GM19455 (cell line): ENCODE results near the gene CDC42EP3.

Experiments
- ATAC-seq: cut with Tn5 transposase; IDR thresholded peaks from one replicate; pipeline ENCODE4 v1.9.1; 2021; ENCODE audit not compliant: unreplicated experiment

The CDC42EP3 gene

DNA sequence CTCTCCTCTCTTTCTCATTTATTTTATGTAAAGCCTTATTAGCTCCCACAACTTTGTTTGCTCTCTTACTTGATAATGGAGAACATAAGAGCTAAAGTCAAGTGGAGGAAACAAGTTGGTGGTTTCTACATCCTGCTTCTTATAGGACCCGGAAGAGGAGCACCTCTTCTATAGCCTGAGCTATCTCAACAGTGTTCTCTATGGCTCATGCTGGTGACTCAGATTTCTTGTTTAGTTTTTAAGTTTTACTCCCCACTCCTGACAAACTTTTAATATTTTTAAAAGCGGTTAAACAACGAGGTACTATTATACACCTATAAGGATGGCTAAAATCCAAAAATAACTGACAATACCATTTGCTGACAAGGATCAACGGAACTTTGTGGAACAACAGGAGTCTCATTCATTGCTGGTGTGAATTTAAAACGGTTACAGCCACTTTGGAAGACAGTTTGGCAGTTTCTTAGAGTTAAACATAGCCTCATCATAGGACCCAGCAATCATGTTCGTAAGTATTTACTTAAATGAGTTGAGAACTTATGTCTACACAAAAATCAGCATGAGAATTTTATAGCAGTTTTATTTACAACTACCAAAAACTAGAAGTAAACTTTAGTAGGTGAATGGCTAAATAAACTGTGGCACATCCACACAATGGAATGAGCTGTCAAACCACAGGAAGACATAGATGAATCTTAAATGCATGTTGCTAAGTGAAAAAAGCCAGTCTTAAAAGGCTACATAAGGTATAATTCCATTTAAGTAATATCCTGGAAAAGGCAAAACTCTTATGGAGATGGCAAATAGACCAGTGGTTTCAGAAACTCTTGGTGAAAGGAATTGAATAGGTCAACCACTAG is 12.7 kb upstream of the CDC42EP3 start:
- ATAC-seq, result no peak

DNA sequence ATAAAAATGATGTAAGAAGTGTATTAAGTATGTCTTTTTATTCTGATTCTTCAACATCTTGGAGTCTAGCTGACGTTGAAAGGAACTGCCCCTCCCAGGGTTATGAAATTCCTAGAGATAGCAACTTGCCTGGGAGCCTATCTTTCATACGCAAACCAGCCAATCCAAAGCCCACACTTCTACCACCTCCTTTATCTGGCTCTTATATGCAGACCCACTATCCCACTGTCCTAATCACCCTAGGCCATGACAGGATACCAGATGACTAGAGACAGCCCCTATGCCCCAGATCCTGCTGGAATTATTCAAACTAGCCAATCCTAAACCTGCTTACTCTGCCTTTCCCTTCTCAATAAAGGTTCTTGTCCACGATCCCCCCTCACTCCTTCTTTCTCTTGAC is 11.8 kb upstream of the CDC42EP3 start:
- no peak for ATAC-seq

DNA sequence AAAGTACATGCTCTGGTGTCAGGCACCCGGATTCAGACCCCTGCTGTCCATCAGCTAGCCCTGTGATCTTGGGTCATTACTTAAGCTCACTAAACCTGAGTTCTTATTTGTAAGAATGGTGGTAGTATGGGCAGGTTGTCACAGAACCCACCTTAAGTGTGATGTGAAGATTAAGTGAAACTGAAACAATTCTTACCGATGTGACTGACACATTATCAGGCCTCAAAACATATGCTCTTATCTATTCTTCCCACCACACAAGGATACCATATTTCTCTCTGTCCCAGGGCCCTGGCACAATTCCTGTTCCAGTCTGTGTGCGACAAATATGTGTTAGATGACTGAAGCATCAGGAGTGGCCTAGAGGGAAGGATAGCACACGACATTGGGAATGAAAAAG is 11.0 kb upstream of the CDC42EP3 start:
- ATAC-seq, result no peak

DNA sequence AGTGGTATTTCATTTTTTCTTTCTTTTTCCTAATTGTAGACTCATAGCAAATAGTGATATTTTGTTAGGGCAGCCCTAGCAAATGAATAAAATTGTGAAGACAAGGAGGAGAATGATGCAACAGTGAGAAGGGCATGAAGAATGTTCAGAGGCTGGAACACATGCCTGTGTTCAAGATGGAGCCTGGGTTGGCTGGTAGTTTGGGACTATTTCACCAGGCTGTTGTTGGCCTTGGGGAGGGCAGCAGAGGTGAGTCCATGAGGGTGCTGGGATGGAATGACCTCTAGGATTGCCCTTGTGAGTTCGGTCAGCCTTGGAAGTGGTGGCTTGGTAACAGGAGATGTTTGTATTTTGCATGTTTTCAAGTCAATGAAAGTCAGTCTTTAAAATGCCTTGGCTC is 10.1 kb upstream of the CDC42EP3 start:
- ATAC-seq, result no peak

DNA sequence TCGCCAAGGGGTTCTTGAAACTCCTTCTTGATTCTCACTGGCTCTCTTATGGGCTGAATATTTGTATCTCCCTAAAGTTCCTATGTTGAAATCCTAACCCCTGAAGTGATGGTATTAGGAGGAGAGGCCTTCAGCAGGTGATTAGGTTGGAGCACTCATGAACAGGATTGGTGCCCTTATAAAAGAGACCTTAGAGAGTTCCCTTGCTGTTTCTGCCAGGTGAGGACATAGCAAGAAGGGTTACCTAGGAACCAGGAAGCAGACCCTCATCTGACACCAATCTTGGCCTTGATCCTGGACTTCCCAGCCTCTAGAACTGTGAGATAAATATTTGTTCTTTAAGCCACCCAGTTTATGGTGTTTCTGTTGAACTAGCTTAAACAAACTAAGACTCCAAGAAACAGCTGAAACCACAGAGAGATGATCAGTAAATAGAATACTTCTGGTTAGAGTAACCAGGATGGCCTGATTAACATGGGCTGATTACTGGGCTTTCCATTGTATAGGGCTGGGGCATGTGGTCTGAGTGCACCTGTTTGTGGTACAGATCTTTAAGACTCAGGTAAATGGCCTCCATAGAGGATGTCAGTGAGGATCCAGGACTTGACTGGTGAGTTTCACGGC is 7.7 kb upstream of the CDC42EP3 start:
- no peak for ATAC-seq

DNA sequence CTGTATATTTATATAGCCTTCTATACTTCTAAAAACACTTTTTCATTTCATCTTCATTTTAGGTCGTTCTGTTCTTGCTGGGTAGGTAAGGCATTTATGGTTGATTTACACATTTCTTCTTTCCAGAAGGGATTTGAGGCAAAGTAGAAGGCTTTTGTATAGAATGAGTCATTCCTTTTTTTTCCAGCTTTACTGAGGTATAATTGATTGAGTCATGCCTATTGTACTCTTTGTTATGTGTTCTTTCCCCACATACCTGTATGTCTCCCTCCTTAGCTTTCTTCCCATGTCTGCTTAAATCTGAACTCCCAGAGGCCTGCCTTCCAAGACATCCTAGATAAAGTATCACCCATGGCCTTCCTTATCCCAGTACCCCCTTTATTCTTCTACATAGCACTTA is 4.8 kb upstream of the CDC42EP3 start:
- ATAC-seq, result no peak

DNA sequence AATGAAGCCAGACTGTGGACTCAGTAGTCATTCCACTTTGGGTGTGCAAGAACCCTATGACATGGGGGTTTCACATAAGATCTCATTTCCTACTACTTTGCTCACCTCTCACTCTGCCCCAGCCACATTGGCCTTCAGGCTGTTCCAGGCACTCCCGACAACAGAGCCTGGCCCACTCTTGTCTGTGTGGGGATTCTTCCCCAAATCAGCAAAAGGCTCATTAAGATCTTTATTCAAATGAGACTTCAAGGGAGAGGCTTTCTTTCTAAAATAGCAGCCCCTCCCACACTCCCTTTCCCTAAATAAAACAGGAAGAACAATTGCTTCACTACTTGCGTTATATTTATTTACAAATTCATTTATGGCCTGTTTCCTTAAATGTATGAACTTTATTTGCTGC is 3.5 kb upstream of the CDC42EP3 start:
- ATAC-seq, result no peak

DNA sequence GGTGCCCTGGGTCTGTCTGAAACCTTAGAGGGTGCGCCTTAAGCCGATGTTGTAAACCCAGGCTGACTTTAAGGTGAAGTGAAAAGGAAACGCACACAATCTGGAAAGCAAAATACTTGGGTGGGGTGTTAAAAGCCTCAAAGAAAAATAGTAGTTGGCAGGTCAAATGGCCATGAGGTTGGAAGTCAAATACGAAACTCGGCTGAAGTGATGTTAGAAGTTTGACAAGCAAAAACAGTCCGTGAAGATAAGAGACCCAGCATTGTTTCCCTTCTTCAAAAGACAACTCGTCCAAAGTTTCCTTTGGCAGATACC is 1.4 kb upstream of the CDC42EP3 start:
- no peak for ATAC-seq

DNA sequence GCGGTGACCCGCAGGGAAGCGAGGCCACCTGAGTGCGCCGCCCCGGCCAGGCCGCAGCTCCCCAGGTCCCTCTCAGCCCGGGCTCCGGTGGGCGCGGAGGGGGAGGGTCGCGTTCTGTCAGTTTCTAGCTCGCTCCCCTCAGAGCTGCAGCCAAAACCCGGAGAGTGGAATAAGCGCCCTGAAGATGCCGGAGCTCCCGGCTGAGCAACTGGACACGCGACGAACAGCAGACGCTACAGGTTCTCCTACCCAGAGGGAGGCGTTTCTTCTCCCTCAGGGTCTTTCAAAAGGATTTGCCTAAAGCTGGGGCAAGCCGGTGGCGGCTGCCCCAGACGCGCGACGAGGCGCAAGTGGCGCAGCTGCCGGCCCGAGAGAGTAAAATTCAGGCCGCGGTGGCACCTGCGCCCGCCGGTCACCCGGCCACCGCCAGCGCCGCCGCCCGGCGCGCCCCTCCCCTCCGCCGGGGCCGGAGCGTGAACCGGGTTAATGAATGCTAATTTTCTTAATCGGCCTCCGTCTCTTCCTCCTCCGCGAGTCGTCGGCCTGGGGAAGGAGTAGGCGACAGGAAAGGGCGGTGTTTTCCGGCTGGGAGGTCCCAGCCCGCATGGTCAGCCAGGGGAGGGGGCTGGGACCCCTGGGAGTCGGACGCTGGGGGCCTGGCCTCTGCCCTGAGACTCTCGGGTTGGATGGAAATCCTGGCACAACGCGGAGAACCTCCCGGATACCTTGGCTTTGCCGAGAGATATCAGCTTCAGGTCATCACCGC is 845 bp upstream of the CDC42EP3 start:
- ATAC-seq, result peak; percentile 48

DNA sequence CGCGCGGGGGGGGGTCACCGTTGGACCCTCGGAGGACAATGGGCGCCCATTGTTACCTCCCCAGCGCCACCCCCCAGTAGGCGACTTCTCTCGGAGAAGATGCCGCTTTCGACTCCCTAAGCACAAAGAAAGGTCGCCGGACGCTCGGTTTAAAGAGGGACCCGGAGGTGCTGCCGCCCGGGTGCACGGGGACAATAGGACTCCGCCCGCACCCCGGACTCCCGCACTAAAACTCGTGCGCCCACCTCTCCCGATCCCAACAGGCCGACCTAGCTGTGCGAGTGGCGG is 318 bp upstream of the CDC42EP3 start:
- peak; percentile 26 for ATAC-seq

DNA sequence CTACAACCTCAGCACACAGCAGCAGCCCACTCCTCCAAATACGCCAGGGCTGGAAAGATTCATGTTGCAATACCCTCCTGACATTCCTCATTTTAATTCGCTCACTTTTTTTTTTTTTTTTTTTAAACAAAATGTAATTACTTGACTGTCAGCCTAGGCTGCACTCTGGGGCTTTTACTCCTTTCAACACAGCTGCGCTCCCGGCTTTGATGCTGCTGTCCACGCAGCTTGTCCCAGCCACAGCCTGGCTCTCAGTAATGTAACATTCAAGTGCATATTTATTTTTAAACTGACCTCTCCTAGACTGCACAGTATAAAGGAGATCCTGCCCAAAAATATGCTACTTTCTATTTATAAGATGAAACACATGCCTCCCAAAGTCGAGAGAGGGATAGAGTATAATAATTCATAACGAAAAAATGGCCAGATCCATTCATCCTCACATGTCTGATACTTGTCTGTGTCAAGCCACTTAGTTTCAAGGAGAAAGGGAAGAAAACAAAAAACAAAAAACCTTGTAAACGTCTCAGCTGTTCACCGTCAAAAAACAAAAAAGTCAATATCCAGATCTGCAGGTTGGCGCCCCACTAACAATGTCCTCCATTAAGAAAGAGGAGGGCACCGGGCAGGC is 949 bp downstream of the CDC42EP3 start:
- no peak for ATAC-seq

DNA sequence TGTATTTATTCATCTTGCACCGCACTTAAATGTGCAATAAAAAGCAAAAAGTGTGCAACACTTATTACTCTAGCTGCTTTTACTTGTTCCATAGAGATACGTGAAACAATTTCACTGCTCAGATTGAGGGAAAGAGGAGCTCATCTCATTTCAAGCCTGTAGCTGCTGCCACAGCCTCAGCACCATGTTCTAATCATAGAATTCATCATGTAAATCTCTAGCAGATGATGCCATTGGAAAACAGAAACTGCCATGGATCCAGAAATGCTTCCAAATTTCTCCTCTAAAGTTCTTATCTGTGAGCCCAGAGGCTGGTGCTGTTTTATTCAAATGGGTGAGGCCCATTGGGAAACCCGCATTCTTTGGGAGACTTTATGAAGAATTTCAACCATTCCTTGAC is 2.0 kb downstream of the CDC42EP3 start:
- ATAC-seq, result no peak

DNA sequence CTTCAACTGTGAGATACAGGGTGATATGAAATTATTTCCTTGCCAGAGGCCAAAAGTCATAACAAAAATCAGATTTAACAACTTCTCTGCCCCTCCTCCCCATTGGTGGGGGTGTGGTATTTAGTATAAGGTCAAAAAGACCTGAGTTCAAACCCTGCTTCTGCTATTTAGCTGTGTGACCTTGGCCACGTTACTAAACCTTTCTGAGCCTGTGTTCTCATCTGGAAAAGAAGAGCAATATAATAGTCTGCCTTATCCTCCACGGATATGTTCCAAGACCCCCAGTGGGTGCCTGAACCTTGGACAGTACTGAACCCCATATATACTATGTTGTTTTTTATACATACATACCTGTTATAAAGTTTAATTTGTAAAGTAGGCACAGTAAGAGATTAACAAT is 3.7 kb downstream of the CDC42EP3 start:
- ATAC-seq, result no peak

DNA sequence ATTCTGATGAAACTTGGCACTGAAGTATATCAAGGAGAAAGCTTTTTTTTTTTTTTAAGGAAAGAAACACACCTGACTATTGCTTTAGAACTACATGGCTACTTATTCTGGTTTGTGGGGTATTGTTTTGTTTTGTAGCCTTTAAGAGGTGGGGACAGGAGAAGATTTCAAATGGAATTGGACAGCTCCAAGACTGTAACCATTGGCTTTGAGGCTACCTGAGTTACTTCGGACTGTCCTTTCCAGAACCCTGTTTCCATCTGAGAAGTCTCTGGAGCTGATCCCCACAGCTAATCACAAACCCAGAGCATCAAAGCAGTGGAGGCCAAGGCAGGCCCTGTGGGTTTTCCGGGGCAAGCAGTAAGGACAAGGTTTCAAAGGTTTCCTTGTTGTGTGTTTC is 4.7 kb downstream of the CDC42EP3 start:
- ATAC-seq, result no peak

DNA sequence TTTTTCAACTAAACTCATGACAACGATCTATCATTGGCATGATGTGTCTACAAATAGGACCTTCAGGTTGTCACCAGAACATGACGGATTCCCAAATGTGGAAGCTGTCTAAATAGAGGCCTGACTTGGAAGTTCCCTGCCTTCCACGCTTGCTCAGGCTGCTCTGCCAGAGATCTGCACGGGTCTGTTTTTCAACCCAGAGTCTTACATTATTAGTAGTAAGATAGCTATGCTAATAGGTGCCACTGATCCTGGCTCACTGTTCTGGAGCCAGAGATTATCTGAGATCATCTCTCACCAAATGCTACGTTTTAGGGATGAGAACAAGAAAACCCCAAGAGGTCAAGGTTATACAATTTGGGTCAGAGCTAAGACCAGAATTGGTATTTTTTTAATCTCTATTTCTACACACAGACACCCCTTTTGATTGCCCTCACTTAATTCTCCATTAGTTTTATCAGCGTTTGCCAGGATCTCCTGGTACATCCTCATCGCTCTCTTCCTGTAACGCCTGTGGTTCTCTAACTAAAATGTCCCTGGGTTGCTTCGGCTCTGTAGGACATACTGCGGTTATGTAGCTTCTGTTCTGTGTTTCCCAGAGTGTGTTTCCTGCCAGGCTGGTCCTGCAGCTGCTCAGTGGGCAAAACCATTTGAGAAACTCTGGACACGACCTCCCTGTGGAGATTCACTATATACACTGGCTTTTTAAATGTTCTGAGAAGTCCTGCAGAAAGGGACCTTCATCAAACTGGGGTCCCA is 5.7 kb downstream of the CDC42EP3 start:
- ATAC-seq, result no peak

DNA sequence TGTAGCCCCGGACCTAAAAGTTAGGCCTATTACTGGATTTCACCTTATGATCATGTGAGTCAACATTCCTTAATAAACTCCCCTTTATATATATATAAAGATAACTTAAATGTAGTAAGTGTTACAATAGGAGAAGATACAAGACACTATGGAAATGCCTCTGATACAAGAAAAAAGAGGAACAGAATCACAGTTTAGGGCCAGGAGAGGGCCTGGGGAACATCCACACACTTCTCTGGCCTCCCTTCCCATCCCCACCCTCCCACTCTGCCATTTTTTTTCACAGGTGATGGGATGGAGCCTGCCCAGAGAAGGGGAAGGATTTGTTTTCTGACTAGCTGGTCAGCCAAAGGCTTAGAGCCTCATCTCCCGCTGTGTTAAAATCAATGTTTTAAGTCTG is 6.4 kb downstream of the CDC42EP3 start:
- ATAC-seq, result no peak

DNA sequence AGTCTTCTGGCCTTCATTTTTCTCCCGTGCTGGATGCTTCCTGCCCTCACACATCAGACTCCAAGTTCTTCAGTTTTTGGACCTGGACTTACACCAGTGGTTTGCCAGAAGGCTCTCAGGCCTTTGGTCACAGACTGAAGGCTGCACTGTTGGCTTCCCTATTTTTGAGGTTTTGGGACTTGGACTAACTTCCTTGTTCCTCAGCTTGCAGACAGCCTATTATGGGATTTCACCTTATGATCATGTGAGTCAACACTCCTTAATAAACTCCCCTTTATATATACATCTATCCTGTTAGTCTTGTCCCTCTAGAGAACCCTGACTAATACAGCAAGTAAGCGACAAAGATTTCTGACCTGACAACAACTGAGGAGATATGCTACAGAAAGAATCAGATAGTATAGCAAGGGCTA is 7.2 kb downstream of the CDC42EP3 start:
- no peak for ATAC-seq

DNA sequence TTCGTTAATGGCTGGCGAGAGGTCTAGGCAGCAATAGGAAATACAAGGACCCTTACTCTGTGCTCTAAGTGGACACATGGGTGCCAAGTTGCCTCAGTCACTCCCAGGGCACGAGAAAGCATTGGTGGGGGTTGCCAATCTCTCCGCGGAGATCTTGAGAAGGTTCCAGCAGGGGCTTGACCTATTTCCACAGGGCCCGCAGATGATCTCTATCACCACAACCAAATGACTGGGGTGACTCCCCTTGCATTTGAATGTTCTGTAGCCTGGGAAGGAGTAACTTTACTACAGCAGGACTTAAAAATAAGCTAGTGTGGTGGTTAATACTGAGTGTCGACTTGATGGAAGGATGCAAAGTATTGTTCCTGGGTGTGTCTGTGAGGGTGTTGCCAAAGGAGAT is 8.1 kb downstream of the CDC42EP3 start:
- ATAC-seq, result no peak

DNA sequence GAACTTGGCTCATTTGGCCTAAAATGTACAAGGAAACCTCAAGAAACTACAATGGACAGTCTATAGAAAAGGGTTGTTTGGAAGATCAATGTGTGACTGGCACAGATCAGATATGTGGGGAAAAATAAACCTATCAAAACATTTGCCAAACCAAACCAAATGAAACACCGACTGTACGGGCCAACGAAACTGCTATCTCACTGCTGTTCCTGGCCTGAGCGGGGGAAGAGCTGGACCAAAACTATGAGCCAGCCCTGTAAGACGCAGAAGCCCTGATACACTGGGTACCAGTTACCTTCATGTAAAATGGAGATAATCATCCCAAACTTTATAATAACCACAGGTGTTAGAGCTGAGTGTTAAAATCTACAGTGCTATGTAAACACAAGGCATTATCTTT is 11.7 kb downstream of the CDC42EP3 start:
- ATAC-seq, result no peak

DNA sequence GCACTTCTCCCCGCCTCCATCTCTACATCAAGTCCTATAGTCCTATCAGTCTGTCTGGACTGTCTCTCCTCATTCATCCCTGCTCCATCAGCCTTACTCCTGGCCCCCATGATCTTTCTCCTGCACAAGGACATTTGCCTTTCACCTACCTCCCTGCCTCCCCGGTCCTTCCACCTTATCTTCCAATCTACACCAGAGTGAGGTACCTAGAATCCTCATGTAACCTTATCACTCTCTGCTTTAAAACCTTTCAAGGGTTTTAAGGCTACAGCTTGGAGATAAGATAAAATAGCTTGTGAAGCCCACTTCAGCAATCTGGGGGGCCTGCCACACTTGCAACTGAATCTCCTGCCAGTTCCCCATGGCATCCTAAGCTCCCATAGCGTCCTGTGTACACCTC is 12.8 kb downstream of the CDC42EP3 start:
- no peak for ATAC-seq

DNA sequence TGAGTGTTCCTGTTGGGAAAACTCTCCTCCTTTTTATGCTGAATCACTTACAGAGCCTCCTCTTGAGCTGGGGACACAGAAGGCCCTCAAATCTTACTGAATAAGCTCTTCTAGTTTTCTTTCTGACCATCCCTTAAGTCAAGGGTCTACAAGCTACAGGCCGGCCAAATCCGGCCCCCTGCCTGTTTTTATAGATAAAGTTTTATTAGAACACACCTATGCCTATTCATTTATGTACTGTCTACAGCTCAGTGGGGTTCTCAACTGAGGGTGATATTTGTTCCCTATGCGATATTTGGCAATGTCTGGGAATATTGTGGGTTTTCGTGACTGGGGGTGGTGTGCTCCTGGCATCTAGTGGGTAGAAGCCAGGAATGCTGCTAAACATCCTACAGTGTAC is 14.0 kb downstream of the CDC42EP3 start:
- no peak for ATAC-seq
